K562 (cell line): Measurements from ENCODE around the gene PPOX. TPM values are rescaled to one million over a fixed set of nuclear protein-coding genes. Genes with fewer than 3 reads are reported as not detected.

Source experiments
- CBX8 ChIP-seq: fragments of 200-600 bp; sonication (generic); IDR thresholded peaks from 2 replicates; pipeline ENCODE4 v1.6.1; 2012; ENCODE audit warnings: borderline replicate concordance, mixed run types, low read depth, mild to moderate bottlenecking, moderate library complexity, mixed read lengths, low read length, control low read depth, inconsistent platforms; ENCODE audit not compliant: poor library complexity, severe bottlenecking; ENCODE audit errors: extremely low read depth
- FOSL1 ChIP-seq: fragments of 200-800 bp; sonication (Bioruptor generic); conservative IDR thresholded peaks from 2 replicates; pipeline ENCODE4 v1.6.1; 2016; ENCODE audit warnings: missing genetic modification characterization, missing compliant biosample characterization
- FOXJ3 ChIP-seq: sonication (generic); formaldehyde crosslinking; IDR thresholded peaks from 2 replicates; pipeline ENCODE4 v1.4.0; 2020; ENCODE audit warnings: mild to moderate bottlenecking, missing genetic modification reagents
- FOXK2 ChIP-seq, 2 experiments: fragments of 450-650 bp; IDR thresholded peaks in 1 of 2; conservative IDR thresholded peaks in 1 of 2; 2 replicates each; pipeline ENCODE4 v1.6.1; 2016; ENCODE audit warnings: low read depth in 2 of 2, mild to moderate bottlenecking in 1 of 2
- GMEB1 ChIP-seq: fragments of 250-450 bp; sonication (Bioruptor Pico); IDR thresholded peaks from 2 replicates; pipeline ENCODE4 v1.4.0; 2020; ENCODE audit warnings: mild to moderate bottlenecking
- MAFF ChIP-seq: IDR thresholded peaks from 2 replicates; pipeline ENCODE4 v1.6.1; 2012; ENCODE audit warnings: low read length, improper control_type of control experiment
- MBD1 ChIP-seq: fragments of 250-450 bp; sonication (Bioruptor Pico); IDR thresholded peaks from 2 replicates; pipeline ENCODE4 v1.8.0; 2022; ENCODE audit warnings: inconsistent platforms
- MECOM ChIP-seq: fragments of 250-450 bp; sonication (Bioruptor Pico); IDR thresholded peaks from 2 replicates; pipeline ENCODE4 v1.8.0; 2022; ENCODE audit warnings: inconsistent platforms
- MXD1 ChIP-seq: fragments of 250-450 bp; sonication (Bioruptor Pico); IDR thresholded peaks from 2 replicates; pipeline ENCODE4 v1.8.0; 2021; ENCODE audit warnings: borderline replicate concordance, mild to moderate bottlenecking, moderate library complexity; ENCODE audit not compliant: poor library complexity, severe bottlenecking
- MXI1 ChIP-seq: IDR thresholded peaks from 2 replicates; pipeline ENCODE4 v1.6.1; 2011; ENCODE audit warnings: low read depth, mild to moderate bottlenecking, improper control_type of control experiment, low read length
- OTX1 ChIP-seq: fragments of 450-650 bp; formaldehyde crosslinking; IDR thresholded peaks from 2 replicates; pipeline ENCODE4 v1.4.0; 2022; ENCODE audit warnings: mild to moderate bottlenecking
- PCBP2 ChIP-seq: fragments of 200-400 bp; formaldehyde crosslinking; IDR thresholded peaks from 2 replicates; pipeline ENCODE4 v1.6.1; 2018; ENCODE audit warnings: low read length, low read depth, mild to moderate bottlenecking, moderate library complexity; ENCODE audit not compliant: poor library complexity, severe bottlenecking
- PHB ChIP-seq: fragments of 250-450 bp; sonication (Bioruptor Pico); IDR thresholded peaks from 2 replicates; pipeline ENCODE4 v1.5.0; 2021
- SFPQ ChIP-seq: fragments of 200-400 bp; formaldehyde crosslinking; IDR thresholded peaks from 2 replicates; pipeline ENCODE4 v1.6.1; 2017; ENCODE audit warnings: mild to moderate bottlenecking, low read depth, low read length, moderate library complexity
- SLC30A9 ChIP-seq: fragments of 250-450 bp; sonication (Bioruptor Pico); IDR thresholded peaks from 2 replicates; pipeline ENCODE4 v1.8.0; 2022; ENCODE audit warnings: mild to moderate bottlenecking, moderate library complexity
- SMARCA4 ChIP-seq: fragments of 450-650 bp; IDR thresholded peaks from 2 replicates; pipeline ENCODE4 v1.6.1; 2016
- TFE3 ChIP-seq: fragments of 450-650 bp; formaldehyde crosslinking; IDR thresholded peaks from 2 replicates; pipeline ENCODE4 v1.4.0; 2020; ENCODE audit warnings: mild to moderate bottlenecking, mixed read lengths
- XRCC3 ChIP-seq: fragments of 450-650 bp; IDR thresholded peaks from 2 replicates; pipeline ENCODE4 v1.6.1; 2017; ENCODE audit warnings: mild to moderate bottlenecking, moderate library complexity
- YBX1 ChIP-seq: fragments of 450-650 bp; IDR thresholded peaks from 2 replicates; pipeline ENCODE4 v1.7.1; 2016; ENCODE audit warnings: mild to moderate bottlenecking
- ZNF212 ChIP-seq: fragments of 450-650 bp; formaldehyde crosslinking; IDR thresholded peaks from 2 replicates; pipeline ENCODE4 v1.4.0; 2020; ENCODE audit warnings: mild to moderate bottlenecking
- polyA plus RNA-seq, 8 experiments: library from polyadenylated mRNA; depleted of rRNA in 4 of 8; stranded (reverse) in 5 of 8; unstranded in 3 of 8; fragments of >200 nt; fragmentation: Nextera tagmentation in 2 of 8; fragmentation: Illumina TruSeq in 1 of 8; extraction: Ambion mirVana in 2 of 8; extraction: Trizol in 1 of 8; gene quantifications; 2 replicates each; pipeline versions ENCODE4 v1.2.1 to v1.2.3, GENCODE V29; 2011 to 2014; ENCODE audit warnings: inconsistent platforms in 1 of 8, missing spikeins in 1 of 8
- total RNA-seq, 7 experiments: library from RNA; depleted of rRNA in 6 of 7; stranded (reverse); fragments of >200 nt in 6 of 7; fragmentation: Illumina TruSeq in 2 of 7; extraction: Trizol in 2 of 7; gene quantifications; 2 replicates each; pipeline versions ENCODE4 v1.2.1 to v1.2.3, GENCODE V29; 2011 to 2021; ENCODE audit warnings: low replicate concordance in 1 of 7

PPOX gene
- total and polyA plus RNA-seq, 9 of the 15 experiments (the other 6 are each of a cell fraction or from before 2014, with no cell fraction given), result 17.0 to 57.1 (median 38.9) TPM

- TF ChIP-seq MBD1 (CRISPR knock-in tag) (no peak), OTX1 (CRISPR knock-in tag) (0 out of 2 replicates have a peak, but pooled peaks have one; percentile 44), PCBP2 (no peak), FOSL1 (tag) (peak; percentile 91), MECOM (CRISPR knock-in tag) (no peak), YBX1 (no peak), TFE3 (CRISPR knock-in tag) (no peak), XRCC3 (no peak), SMARCA4 (peak; percentile 49; the same call in 1 of the 2 replicates), FOXJ3 (no peak), SLC30A9 (CRISPR knock-in tag) (no peak), CBX8 (no peak), ZNF212 (CRISPR knock-in tag) (no peak), PHB (no peak), MXD1 (no peak), FOXK2 (conservative IDR thresholded peaks at IDR 0.05 in 1 of 2, IDR thresholded peaks at IDR 0.05 in 1 of 2; ENCODE audit: low read depth in 2 of 2) (peak; percentile 48 to 49; a peak in 2 of 4 replicates), MAFF (no peak), SFPQ (no peak), MXI1 (no peak), GMEB1 (CRISPR knock-in tag) (peak; percentile 63; the same call in 1 of the 2 replicates)
These were observed 33.6 kb upstream of the PPOX start, which contains the start of gene DEDD (continued) for GRCh38 chr1:161132410-161133219.
